GM18502 (cell line): ENCODE results near the gene ENDOV.

Experiments used
- ATAC-seq: cut with Tn5 transposase; IDR thresholded peaks from one replicate; pipeline ENCODE4 v1.9.1; 2021; ENCODE audit warnings: mild to moderate bottlenecking; ENCODE audit not compliant: unreplicated experiment, poor library complexity

The ENDOV gene

DNA sequence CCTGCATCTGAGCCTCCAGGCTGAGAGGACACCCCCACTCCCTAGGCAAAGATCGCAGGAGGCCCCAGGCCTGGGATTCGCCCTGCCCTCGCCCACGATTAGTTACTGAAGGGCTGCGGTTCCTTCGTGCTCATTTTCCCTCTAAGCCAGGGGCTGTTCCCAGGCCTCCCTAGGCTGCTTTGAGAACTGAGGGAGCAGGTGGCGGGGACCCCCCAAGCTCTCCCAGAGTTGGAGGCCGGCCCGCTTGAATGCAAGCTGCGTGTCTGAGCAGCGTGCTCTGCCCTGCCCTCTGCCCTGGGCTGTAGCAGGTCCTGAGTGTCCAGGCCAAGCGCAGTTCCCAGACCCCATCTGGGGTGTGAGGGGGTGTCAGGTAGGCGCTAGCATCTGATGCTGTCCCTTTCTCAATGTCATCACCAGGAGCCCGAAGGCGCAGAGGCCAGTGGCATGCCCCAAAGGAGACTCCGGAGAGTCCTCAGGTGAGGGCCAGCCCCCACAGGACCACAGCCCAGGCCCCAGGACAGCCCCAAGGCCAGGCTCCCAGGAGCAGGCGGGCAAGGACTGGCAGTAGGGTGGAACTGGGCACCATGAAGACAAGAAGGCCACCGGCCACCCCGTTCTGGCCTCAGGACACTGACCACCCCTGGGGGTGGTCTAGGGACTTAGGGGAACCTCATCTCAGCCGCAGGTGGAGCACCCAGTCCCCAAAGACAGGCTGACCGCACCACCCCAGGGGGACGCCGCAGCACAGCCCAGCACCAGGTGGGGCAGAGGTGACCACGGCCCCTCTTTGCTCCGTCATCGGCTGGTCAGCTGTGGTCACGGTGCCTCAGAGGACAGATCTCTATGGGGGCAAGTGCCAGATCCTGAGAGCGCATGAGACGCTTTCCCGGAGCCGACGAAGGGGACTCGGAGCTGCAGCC lies 14.6 kb downstream of the ENDOV start:
- no peak for ATAC-seq

- ATAC-seq, result no peak
These were observed 15.7 kb downstream of the ENDOV start for GRCh38 chr17:80430446-80431245.

DNA sequence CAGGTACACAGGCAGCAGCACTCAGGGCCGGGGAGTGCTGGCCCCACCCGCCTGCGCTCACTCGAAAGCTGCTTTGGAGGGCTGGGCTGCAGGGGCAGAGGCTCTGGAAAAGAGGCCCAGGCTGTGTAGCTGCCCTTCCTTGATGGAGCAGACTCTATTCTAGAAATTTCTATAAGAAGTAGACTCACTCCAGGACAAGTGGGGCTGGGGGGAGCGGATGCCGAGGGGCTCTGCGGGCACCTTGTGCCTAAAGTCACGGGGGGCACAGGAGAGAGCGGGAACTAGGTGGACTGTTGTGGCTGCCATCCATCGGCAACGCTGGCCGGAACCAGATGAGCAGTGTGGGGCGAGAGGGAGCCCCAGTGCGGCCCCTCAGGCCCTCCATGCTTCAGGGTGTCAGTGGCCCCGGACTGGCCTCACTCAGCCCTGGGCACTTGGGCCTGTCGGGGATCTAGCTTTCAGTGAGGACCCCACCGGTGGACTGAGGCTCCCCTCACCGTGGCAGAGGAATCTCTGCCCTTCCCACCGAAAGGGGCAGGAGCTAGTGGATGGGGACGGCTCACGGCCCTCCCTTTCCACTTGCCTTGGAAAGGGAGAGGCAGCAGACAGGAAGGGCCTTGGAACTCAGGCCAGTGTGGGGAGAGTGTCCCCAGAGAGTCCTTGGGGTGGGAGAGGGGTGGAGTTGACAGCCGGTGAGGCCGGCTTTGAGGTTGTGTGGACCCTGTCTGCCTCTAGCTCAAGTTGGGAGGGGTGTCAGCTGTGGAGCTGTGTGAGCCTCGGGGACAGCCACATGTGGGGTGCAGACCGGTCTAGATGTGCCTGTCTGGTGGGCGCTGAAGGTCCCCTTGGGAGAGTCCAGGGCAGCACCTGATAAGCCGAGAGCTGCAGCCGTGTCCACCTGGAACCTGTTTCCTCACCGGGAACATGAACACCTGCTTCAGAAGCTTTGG lies 16.6 kb downstream of the ENDOV start:
- no peak for ATAC-seq

DNA sequence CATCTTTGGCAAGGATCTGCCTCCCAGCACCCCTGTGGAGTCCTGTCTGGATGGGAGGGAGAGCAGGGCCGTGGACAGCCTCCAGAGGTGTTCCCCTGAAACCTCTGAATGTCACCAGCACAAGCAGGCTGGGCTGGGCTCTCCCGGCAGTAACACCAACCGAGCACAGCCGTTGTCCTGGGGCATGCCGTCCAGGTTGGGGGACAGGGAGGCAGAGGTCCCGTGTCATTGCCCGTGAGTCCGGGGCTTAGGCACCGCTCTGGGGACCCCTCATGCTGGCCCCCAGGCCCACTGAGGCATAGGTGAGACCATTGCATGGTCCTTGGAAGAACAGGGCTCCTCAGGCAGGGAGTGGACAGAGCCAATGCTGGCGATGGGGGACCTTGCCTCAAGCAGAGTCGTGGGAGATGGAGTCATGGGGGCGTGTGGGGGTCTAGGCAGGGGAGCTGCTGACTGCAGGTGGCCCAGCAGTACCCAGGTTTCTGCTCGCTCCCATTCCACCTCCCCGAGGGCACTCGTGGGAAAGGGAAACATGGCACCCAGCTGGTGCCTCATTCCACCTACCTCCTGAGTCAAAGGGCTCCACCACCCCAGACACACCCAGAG lies 17.5 kb downstream of the ENDOV start:
- no peak for ATAC-seq

GRCh38 chr17:80432961-80433550 lies 18.1 kb downstream of the ENDOV start:
- no peak for ATAC-seq

GRCh38 chr17:80433916-80434666 lies 19.1 kb downstream of the ENDOV start:
- ATAC-seq, result no peak

DNA sequence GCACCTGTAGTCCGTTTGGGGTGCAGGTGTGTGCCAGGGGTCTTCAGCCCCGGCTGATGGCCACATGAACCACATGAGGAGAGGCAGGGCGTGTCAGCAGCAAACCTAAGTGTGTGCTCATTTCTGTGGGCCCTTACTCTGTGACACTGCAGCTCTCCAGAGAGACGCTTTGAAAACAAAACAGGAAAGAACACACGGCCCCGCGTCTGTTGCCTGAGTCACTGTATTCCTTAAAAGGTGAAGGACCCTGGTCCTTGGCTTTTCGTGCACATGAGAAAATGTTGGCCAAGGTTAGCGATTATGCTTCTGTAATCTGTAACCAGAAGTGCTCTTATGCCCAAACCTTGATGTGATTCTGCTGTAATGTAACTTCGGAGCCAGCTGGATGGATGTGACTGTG lies 22.6 kb downstream of the ENDOV start:
- no peak for ATAC-seq

- ATAC-seq, result no peak
These were observed 23.8 kb downstream of the ENDOV start for GRCh38 chr17:80438806-80439205.

DNA sequence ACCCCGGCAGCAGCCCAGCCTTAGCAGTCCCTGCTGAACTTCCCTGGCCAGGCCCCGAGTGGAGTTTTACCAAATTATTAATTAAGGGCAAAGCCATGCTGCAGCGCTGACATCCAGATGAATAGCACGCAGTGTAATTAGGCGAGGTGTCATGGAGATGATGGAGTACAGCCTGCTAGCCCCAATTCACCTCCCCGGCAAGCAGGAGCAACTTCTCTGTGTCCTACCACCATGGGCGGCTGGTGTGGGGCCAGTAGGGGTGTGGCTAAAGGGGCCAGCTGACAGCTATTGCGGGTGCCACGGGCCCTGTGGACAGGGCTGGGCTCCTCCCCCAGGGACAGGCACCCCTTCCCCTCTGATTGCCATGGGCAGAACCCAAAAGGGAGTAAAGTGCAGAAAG lies 24.5 kb downstream of the ENDOV start:
- ATAC-seq, result no peak

- ATAC-seq, result no peak
These were observed 26.2 kb downstream of the ENDOV start for GRCh38 chr17:80441133-80441578.

- no peak for ATAC-seq
These were observed 26.8 kb downstream of the ENDOV start for GRCh38 chr17:80441598-80442322.

GRCh38 chr17:80442323-80442659 lies 27.3 kb downstream of the ENDOV start:
- no peak for ATAC-seq

GRCh38 chr17:80442764-80443163 lies 27.8 kb downstream of the ENDOV start:
- no peak for ATAC-seq

DNA sequence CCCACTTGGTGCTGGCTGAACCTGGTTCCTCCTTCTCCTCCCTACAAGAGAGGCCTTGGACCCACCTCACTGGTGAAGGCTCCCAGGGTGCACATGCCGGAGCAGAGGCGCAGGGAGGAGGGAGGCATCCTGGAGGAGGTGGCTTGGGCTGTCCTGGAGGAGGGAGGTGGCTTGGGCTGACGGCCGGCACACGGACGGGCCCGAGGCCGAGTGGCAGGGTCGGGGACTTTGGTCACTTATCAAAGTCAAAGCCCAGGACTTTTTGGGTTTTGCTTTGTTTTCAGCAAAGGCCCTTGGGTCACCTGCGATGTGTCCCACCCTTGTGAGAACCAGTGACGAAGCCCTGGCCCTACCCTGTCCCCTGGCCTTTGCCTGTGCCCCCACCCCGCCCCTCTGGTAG lies 28.5 kb downstream of the ENDOV start:
- no peak for ATAC-seq

GRCh38 chr17:80443916-80444643 lies 29.1 kb downstream of the ENDOV start:
- ATAC-seq, result no peak

DNA sequence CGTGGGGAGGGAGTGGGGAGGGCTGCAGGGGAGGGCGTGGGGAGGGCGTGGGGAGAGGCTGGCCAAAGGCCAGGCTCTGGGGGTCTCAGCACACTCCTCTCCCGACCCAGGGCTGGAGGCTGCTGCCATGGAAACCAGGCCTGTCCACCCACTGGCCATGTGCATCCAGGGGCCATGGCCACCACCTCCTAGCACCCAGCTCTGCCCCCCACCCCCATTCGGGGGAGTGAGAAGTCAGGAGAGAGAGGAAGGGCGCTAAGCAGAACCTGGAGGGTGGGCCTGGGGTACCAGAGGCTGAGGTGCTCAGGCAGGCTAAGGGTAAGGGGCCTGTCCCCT lies 29.6 kb downstream of the ENDOV start:
- ATAC-seq, result no peak

GRCh38 chr17:80445007-80445725 lies 30.2 kb downstream of the ENDOV start:
- no peak for ATAC-seq
